ENCODE measurements around the gene BBC3.

BBC3 gene

DNA sequence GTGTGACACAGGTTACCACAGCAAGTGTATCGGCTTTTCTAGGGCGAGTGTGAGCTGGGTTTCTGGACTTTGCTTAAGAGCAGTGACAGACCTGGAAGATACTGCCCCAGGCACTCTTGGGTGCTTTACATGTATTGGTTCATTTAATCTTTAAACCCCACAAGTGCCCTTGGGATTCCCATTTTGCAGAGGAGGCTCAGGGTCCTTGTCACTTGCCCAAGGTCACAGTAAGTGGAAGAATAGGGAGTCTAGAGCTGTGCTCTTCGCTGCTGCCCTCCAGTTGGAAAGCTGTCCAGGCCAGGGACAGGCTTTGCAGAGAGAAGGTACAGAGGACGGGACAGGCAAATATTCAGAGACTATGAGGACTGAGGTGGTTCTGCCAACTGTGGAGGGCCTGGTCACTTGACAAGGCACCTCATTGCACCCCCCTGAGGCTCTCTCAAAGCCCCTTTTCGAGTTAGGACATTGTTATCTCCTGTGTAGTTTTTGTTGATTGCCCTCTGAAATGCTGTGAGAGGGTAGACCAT, 42.4 kb downstream of the BBC3 start:
- DNase-seq, result no peak

DNA sequence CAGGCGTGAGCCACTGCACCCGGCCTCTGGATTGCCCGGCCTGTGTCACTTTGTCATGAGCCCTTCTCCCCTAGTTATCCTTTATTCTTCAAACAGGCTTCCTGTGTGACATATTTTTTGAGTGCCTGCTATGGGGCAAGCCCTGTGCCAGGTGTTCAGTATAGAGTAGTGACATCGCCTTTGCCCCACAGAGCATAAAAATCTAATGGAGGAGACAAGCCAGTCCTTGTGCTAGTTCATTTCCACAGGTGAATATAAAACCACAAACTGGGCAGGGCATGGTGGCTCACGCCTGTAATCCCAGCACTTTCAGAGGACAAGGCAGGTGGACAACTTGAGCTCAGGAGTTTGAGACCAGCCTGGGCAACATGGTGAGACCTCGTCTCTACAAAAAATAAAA, 43.2 kb downstream of the BBC3 start:
- peak in 3 of 6 experiments; percentile 8 to 28 (median 19) for DNase-seq

DNA sequence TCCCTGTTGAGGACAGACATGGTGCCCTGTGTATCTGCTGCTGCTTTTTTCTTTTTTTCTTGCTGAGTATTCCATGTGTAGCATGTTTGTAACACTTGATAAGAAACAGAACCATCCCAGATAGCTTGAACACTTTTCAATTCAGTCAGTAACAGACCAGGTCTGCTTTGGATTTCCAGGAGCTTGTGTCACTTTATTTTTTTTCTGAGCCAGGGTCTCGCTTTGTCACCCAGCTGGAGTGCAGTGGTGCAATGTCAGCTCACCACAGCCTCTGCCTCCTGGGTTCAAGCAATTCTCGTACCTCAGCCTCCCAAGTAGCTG, 43.7 kb downstream of the BBC3 start:
- no peak for DNase-seq

DNA sequence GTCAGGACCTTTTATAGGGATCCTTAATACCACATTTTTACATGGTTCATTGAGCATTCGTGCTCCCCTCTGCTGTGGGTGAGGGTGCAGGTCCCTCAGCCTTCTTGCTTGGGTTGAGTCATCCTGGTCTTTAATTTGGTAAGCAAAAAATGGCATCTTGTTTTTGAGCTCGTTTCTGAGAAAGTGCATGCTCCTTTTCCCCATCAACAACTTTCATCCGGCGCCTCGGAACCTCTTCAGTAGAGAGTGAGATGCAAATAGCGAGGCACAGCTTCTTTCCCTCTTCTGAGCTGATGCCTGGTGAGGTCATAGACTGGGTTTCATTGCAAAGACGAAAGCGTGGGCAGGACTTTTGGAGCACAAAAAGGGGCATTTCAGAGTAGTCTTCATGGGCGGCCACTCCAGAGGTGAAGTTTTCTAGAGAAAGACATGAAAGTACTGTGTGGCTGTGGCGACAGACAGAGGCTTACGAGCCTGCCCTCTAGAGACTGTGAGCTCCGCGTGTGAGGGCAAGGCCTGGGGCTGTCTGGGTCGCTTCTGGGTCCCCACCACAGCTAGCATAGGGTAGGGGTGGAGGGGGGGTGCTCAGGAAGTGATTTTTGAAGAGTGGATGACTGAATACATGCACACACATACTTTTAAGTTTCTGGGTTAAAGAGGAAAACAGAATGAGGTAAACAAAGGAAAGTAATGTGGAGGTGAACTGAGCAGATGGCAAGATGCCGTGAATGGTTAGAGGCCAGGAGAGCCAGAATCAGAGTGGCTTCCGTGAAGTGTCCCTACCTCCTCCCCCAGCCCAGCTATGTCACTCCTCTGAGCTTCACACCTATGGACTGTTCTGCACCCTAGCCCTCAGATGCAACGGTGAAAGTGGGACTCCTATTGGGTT, 44.3 kb downstream of the BBC3 start:
- DNase-seq, result peak; percentile 61 to 88 (median 73)

DNA sequence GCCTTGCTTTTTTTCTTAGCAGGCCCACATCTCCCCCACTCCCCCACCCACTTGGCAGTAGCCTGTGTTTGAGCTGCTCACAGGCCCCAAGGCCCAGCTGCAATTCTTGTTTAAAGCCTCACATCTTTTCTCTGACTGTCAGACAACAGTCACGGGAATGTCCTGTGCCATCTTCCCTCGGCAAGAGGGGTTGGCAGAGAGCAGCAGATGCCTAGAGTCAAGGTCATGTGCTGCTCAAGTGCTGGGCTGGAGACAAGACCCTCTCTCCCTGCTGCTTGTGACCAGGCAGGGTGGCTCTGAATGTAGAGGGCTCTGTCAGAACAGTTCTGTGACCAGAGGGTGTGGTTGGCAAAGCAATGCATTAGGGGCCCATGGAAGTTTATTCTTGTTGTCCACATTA, 47.4 kb downstream of the BBC3 start:
- DNase-seq, result no peak

DNA sequence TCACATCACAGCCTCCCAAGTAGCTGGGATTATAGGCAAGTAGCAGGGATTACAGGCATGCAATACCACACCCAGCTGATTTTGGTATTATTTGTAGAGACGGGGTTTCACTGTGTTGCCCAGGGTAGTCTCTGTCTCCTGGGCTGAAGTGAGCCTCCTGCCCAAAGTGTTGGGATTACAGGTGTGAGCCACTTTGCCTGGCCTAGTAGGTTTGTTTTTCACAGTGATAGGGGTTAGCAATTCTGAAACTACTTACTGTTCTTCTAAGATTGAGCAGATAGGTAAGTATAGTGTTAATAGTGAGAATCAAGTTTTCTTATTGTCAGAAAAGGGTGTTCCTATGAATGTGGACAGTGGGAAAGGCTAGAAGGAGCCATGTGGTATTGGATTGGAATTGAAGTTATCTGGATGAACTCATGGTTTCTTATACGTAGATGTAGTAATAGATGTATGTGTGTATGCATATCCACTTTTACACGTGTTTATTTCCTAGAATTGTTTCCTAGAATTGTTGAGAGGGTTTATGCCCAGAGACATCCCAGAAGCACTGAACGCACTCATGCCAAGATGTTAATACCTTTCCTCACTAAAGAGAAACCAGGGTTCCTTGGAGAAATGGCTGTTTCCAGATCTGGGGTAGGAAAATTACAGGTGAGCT, 51.2 kb downstream of the BBC3 start:
- no peak for DNase-seq

DNA sequence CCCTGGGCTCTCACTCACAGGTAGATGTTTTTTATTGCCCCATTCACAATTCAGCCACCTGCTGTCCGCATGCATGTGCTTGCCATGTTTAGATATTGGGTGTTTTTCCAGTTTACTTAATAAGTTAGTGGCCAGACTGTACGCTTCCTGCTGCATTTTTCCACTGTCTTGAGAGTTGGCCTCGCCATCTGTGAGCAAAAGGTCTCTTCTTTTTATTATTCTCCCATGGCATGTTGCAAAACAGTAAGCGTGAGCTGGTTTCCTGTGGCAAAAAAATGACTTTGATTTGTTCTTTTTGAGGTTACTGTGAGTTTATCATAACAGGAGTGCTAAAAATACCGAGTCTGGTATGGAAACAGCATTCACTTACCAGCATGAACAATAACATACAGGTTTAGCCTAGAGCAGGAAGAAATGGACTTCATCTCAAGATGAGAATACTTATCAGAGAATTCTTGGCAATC, 54.3 kb downstream of the BBC3 start:
- peak; percentile 27 to 78 (median 52) for DNase-seq

DNA sequence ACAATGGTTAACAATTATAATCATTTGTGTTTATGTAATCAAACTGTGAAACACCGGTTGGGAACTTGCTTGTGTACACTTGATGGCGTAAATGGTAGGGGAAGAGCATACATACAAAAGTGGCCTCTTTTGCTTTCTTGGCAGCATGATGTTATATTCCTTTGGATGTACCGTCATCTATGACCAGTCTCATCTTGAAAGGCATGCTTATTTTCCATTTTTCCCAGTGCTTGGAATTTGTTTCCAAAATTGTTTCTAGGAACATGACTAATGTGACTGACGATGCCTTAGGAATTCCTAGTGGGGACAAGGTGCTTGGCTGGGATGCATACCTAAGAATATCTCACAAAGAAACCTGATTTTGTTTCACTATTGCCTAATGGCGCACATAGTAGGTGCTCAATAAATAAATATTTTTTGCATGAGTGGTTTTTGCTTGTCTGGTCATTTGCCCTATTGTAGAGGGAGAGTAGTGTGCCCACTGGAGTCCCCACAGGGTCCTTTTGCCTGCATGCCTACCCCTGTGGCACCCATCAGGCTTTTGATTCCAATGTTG, 54.9 kb downstream of the BBC3 start:
- DNase-seq, result no peak

DNA sequence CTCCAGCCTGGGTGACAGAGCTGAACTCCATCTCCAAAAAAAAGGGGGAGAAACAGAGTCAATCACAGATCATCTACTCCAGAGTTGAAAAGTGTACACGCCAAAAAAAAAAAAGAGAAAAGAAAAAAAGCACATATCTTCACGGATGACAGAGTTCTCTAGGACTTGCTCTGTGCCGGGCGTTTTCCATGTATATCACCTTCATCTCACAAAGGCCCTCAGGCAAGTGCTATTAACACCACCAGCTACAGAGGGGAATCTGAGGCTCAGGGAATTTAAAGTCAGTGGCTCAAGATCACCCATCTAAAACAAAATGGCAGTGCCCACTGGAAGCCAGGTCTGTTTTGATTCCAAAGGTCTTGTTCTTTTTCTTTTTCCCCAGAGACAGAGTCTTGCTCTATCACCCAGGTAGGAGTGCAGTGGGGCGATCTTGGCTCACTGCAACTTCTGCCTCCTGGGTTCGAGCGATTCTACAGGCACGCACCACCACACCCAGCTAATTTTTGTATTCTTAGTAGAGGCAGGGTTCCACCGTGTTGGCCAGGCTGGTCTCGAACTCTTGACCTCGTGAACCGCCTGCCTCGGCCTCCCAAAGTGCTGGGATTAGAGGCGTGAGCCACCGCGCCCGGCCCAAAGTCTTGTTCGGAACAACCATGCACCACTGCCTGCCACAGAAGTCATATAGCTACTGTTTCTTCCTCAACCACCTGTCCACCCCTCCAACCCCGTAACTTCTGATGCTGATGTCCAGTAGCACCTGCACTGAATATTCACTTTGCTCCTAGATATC, 58.1 kb downstream of the BBC3 start:
- DNase-seq, result no peak

Data from stimulated activated naive CD4-positive, alpha-beta T cell (primary cell).